MM.1S (cell line): ENCODE measurements around the gene PDPR.

Experiments
- EZH2 ChIP-seq: fragments of 300-600 bp; sonication (generic); optimal IDR thresholded peaks from 2 replicates; pipeline ENCODE3; 2017; ENCODE audit warnings: low read depth, mild to moderate bottlenecking, antibody characterized with exemption, low read length, mixed read lengths
- TF ChIP-seq, protein P1 (sequence below): fragments of 300-600 bp; sonication (generic); IDR thresholded peaks from 2 replicates; pipeline ENCODE4 v1.5.1; 2016; ENCODE audit warnings: antibody characterized with exemption, low read length, mixed read lengths

GRCh38 chr16:70162041-70162451, 47.9 kb downstream of the PDPR start:
- TF ChIP-seq, protein P1, sequence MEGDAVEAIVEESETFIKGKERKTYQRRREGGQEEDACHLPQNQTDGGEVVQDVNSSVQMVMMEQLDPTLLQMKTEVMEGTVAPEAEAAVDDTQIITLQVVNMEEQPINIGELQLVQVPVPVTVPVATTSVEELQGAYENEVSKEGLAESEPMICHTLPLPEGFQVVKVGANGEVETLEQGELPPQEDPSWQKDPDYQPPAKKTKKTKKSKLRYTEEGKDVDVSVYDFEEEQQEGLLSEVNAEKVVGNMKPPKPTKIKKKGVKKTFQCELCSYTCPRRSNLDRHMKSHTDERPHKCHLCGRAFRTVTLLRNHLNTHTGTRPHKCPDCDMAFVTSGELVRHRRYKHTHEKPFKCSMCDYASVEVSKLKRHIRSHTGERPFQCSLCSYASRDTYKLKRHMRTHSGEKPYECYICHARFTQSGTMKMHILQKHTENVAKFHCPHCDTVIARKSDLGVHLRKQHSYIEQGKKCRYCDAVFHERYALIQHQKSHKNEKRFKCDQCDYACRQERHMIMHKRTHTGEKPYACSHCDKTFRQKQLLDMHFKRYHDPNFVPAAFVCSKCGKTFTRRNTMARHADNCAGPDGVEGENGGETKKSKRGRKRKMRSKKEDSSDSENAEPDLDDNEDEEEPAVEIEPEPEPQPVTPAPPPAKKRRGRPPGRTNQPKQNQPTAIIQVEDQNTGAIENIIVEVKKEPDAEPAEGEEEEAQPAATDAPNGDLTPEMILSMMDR, result no peak
- TF ChIP-seq EZH2, result no peak
